Keratinocyte (primary cell): ENCODE measurements around the gene NDUFS6.

Experiments used
- CTCF ChIP-seq, 3 experiments: IDR thresholded peaks in 1 of 3; conservative IDR thresholded peaks in 1 of 3; optimal IDR thresholded peaks in 1 of 3; 2 replicates in 2 of 3; 3 replicates in 1 of 3; pipeline versions ENCODE3 to v1.5.1; 2011; ENCODE audit warnings: low read length in 3 of 3, mild to moderate bottlenecking in 3 of 3, moderate library complexity in 2 of 3, control low read depth in 1 of 3, inconsistent platforms in 1 of 3; ENCODE audit not compliant: insufficient read depth in 2 of 3; ENCODE audit errors: extremely low read depth in 1 of 3
- EZH2 ChIP-seq: IDR thresholded peaks from one replicate; pipeline ENCODE4 v1.6.1; 2012; ENCODE audit warnings: inconsistent platforms, mild to moderate bottlenecking, low read length, moderate library complexity

DNA sequence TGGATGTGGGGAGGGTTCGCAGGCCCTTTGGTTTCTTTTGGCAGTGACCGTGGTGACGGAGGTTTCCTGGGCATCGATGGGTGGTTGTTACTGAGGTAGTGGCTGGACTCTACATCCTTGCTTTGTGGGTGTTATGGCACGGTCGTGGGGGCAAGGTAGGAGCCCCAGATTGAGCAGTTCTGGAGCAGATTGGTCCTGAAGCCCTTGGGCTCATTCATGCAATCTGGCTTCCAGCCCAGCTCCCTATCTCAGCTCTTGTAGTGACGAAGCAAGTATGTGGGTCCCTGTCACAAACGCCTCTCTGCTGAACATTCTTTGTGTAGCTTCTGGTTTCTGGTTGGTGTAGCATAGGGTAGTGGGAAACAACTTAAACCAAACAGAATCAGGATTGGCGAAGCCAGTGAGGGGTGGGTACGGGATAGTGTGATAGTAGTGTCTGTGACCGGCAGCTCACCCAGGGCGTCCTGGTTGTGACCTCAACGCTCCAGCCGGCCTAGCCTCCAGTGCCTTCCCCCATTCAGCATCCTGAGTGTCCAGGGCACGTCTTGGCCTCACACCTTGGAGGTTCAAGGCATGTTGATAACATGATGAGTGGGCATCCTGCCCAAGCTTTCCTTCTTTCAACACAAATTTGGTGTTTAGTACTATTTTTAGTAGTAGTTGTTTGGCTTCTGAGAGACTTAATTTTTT is 2.9 kb downstream of the NDUFS6 start:
- TF ChIP-seq EZH2 (no peak), CTCF (optimal IDR thresholded peaks at IDR 0.05 in 1 of 3, IDR thresholded peaks at IDR 0.05 in 1 of 3, conservative IDR thresholded peaks at IDR 0.05 in 1 of 3; ENCODE audit: extremely low read depth in 1 of 3, insufficient read depth in 2 of 3, low read length in 3 of 3) (no peak)
